ENCODE results near the gene MSH5. TPM values are rescaled to one million over a fixed set of nuclear protein-coding genes. Genes with fewer than 3 reads are reported as not detected.
A peak's percentile ranks its signal among the peaks of the same experiment; 100 is the strongest.
"Not testable (repeated sequence)": the region's sequence is repeated elsewhere in the genome, so short reads cannot be mapped to it uniquely, and the experiment has no call there.

MSH5 gene
- total RNA-seq, 1 donor from 2014 or later, result 50.9 TPM

DNA sequence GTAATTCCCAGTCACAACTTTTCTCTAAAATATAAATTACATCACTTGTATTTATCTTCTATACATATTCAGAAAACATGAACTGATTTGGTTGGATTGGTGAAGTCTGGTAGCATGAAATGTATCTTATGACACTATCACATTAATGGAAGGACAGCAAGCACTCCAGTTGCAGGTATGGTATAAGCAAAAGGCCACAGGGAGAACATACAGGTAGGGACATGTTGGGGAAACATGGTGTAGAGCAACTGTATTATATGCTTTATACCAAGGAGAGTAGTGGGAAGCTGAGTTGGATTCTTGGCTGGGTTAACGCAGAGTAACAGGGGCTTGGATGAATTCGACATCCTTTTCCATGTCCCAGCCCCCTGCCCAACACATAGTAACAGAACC, 57.2 kb downstream of the MSH5 start:
- H2AFZ ChIP-seq (replicated peaks), result no peak overlapping the region
- H3K9me3 ChIP-seq (ENCODE audit: low read depth), result no peaks in the 10 kb centered on the region
- TF ChIP-seq EZH2 (IDR thresholded peaks at IDR 0.05) (no peak), EZH2phosphoT487 (IDR thresholded peaks at IDR 0.05) (no peak)
- TF ChIP-seq, protein P1, sequence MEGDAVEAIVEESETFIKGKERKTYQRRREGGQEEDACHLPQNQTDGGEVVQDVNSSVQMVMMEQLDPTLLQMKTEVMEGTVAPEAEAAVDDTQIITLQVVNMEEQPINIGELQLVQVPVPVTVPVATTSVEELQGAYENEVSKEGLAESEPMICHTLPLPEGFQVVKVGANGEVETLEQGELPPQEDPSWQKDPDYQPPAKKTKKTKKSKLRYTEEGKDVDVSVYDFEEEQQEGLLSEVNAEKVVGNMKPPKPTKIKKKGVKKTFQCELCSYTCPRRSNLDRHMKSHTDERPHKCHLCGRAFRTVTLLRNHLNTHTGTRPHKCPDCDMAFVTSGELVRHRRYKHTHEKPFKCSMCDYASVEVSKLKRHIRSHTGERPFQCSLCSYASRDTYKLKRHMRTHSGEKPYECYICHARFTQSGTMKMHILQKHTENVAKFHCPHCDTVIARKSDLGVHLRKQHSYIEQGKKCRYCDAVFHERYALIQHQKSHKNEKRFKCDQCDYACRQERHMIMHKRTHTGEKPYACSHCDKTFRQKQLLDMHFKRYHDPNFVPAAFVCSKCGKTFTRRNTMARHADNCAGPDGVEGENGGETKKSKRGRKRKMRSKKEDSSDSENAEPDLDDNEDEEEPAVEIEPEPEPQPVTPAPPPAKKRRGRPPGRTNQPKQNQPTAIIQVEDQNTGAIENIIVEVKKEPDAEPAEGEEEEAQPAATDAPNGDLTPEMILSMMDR (IDR thresholded peaks at IDR 0.05), result no peak
- H3K4me1 Mint-ChIP-seq, result peaks cover 14% of the 10 kb centered on the region
- H3K27ac Mint-ChIP-seq, result no peak overlapping the region
- peak overlapping the region; percentile 81 for H3K4me3 Mint-ChIP-seq
- peaks cover 36% of the 10 kb centered on the region for H3F3A ChIP-seq (ENCODE audit: low read depth)
- H3K9me3 Mint-ChIP-seq, result no peaks in the 10 kb centered on the region
- no peak overlapping the region for H3K9ac ChIP-seq
- peaks cover 9% of the 10 kb centered on the region for H3K36me3 Mint-ChIP-seq
- peaks cover 47% of the 10 kb centered on the region for H3K79me2 ChIP-seq (ENCODE audit: low read depth)
- no peak for DNase-seq (ENCODE audit: low spot score)
- H3K27me3 ChIP-seq, result no peaks in the 10 kb centered on the region
- no peaks in the 10 kb centered on the region for H3K27me3 Mint-ChIP-seq (ENCODE audit: insufficient read depth, low read depth)
- no peak overlapping the region for H3K4me2 ChIP-seq
- H4K20me1 ChIP-seq (ENCODE audit: low read depth), result no peaks in the 10 kb centered on the region
- H3K36me3 ChIP-seq, result no peaks in the 10 kb centered on the region
- H3K4me1 ChIP-seq, result peaks cover 7% of the 10 kb centered on the region
- no peak overlapping the region for H3K27ac ChIP-seq
- no peak overlapping the region for H3K4me3 ChIP-seq

DNA sequence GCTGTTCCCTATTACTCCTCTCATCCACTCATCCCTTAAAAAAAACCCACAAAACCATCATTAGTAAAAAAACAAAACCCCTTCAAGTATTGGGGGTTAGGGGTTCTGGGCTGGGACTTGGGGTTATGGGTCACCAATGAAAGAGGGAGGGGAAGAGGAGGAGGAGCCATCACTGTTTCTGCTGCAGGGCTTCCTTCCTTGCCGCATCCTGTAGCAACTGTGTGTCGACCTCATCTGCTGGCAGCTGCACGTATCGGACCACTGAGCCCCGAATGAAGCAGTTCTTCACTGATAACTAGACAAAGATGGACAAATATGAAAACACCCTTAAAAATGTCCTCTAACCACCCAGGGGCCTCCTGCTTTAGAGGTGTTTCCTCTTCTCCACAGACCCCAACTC, 57.8 kb downstream of the MSH5 start:
- H3K4me3 ChIP-seq, result no peak overlapping the region
- no peak for TF ChIP-seq EZH2 (IDR thresholded peaks at IDR 0.05)
- TF ChIP-seq EZH2phosphoT487 (IDR thresholded peaks at IDR 0.05), result no peak
- TF ChIP-seq, protein P1 (IDR thresholded peaks at IDR 0.05), result no peak
- no peak overlapping the region for H3K4me2 ChIP-seq
- Mint-ChIP-seq H3K4me3 (peak overlapping the region; percentile 31), H3K36me3 (peaks cover 9% of the 10 kb centered on the region), H3K4me1 (peaks cover 14% of the 10 kb centered on the region), H3K9me3 (no peaks in the 10 kb centered on the region), H3K27ac (no peak overlapping the region), H3K27me3 (ENCODE audit: insufficient read depth, low read depth) (no peaks in the 10 kb centered on the region)
- H3K36me3 ChIP-seq, result no peaks in the 10 kb centered on the region
- no peak overlapping the region for H3K9ac ChIP-seq
- peaks cover 7% of the 10 kb centered on the region for H3K4me1 ChIP-seq
- H3K9me3 ChIP-seq (ENCODE audit: low read depth), result no peaks in the 10 kb centered on the region
- peaks cover 53% of the 10 kb centered on the region for H3K79me2 ChIP-seq (ENCODE audit: low read depth)
- DNase-seq (ENCODE audit: low spot score), result no peak
- no peak overlapping the region for H3K27ac ChIP-seq
- peaks cover 36% of the 10 kb centered on the region for H3F3A ChIP-seq (ENCODE audit: low read depth)
- H4K20me1 ChIP-seq (ENCODE audit: low read depth), result no peaks in the 10 kb centered on the region
- no peaks in the 10 kb centered on the region for H3K27me3 ChIP-seq
- H2AFZ ChIP-seq (replicated peaks), result no peak overlapping the region

DNA sequence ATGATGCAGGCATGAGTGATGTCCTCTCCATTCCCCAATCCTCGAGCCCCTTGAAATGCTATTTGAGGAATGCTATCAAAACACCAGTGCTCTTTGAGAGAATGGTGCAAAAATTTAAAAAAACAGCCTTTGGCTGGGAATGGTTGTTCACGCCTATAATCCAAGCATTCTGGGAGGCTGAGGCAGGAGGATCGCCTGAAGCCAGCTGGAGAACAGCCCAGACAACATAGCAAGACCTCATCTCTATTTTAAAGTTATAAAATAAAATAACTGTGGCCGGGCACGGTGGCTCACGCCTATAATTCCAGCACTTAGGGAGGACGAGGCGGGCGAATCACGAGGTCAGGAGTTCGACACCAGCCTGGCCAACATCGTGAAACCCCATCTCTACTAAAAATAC, 60.0 kb downstream of the MSH5 start:
- Mint-ChIP-seq H3K4me1 (peaks cover 4% of the 10 kb centered on the region), H3K4me3 (no peak overlapping the region), H3K27ac (no peak overlapping the region), H3K36me3 (peaks cover 11% of the 10 kb centered on the region), H3K9me3 (no peaks in the 10 kb centered on the region), H3K27me3 (ENCODE audit: insufficient read depth, low read depth) (no peaks in the 10 kb centered on the region)
- H3K4me2 ChIP-seq, result no peak overlapping the region
- no peak overlapping the region for H3K9ac ChIP-seq
- H3K79me2 ChIP-seq (ENCODE audit: low read depth), result peaks cover 60% of the 10 kb centered on the region
- TF ChIP-seq EZH2 (IDR thresholded peaks at IDR 0.05), result no peak
- no peak for TF ChIP-seq EZH2phosphoT487 (IDR thresholded peaks at IDR 0.05)
- TF ChIP-seq, protein P1 (IDR thresholded peaks at IDR 0.05), result no peak
- no peaks in the 10 kb centered on the region for H3K4me1 ChIP-seq
- no peak overlapping the region for H2AFZ ChIP-seq (replicated peaks)
- H3F3A ChIP-seq (ENCODE audit: low read depth), result peaks cover 36% of the 10 kb centered on the region
- H3K27me3 ChIP-seq, result no peaks in the 10 kb centered on the region
- no peaks in the 10 kb centered on the region for H3K36me3 ChIP-seq
- no peaks in the 10 kb centered on the region for H3K9me3 ChIP-seq (ENCODE audit: low read depth)
- DNase-seq (ENCODE audit: low spot score), result no peak
- H3K27ac ChIP-seq, result no peak overlapping the region
- no peak overlapping the region for H3K4me3 ChIP-seq
- H4K20me1 ChIP-seq (ENCODE audit: low read depth), result no peaks in the 10 kb centered on the region

DNA sequence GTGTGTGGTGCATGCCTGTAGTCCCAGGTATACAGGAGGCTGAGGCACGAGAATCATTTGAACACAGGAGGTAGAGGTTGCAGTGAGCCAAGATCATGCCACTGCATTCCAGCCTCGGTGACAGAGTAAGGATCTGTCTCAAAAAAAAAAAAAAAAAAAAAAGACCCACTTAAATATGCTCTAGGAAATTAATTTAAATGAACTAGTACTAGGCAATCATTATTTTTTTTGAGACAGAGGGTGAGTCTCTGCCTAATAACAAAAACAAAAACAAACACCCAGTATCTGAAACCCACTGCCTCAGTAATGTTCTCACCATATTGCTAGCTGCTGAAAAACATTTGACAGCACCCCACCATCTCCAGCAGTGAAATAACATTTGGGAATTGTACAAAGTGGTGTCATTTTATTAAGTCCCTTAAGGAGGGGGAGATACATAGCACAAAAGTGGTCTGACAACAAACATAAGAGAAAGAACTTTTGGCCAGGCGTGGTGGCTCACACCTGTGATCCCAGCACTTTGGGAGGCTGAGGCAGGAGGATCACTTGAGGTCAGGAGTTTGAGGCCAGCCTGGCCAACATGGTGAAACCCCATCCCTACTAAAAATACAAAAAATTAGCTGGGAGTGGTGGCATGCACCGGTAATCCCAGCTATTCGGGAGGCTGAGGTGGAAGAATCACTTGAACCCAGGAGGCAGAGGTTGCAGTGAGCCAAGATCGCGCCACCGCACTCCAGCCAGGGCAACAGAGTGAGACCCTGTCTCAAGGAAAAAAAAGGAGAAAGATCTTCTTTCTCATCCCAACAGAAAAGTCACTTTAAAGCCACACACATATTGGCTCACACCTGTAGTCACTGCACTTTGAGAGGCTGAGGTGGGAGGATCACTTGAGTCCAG, 61.5 kb downstream of the MSH5 start:
- not testable (repeated sequence) for DNase-seq (ENCODE audit: low spot score); H3K9me3 ChIP-seq (ENCODE audit: low read depth); H4K20me1 ChIP-seq (ENCODE audit: low read depth); H2AFZ ChIP-seq (replicated peaks); H3K27me3 ChIP-seq; H3K27ac ChIP-seq; H3K4me1 Mint-ChIP-seq; H3K9me3 Mint-ChIP-seq; H3K4me1 ChIP-seq; H3K36me3 ChIP-seq; H3K27ac Mint-ChIP-seq; H3K9ac ChIP-seq; H3K4me3 ChIP-seq; H3K4me2 ChIP-seq; H3K4me3 Mint-ChIP-seq; H3K27me3 Mint-ChIP-seq (ENCODE audit: insufficient read depth, low read depth)
- H3K36me3 Mint-ChIP-seq, result peaks cover 11% of the 10 kb centered on the region
- Histone ChIP-seq H3F3A (ENCODE audit: low read depth) (peaks cover 34% of the 10 kb centered on the region), H3K79me2 (ENCODE audit: low read depth) (peaks cover 68% of the 10 kb centered on the region)

All from neural progenitor cell (in vitro differentiated cells).